Measurements from ENCODE around the gene LHPP.

The LHPP gene

GRCh38 chr10:124615259-124615658 is 153.6 kb downstream of the LHPP start:
- no peak for DNase-seq
- TF ChIP-seq CTCF (IDR thresholded peaks at IDR 0.05; ENCODE audit: low read depth, low read length, missing control alignments): no peak
- H3K36me3 ChIP-seq (replicated peaks): no peaks in the 10 kb centered on the region
- no peaks in the 10 kb centered on the region for H3K27me3 ChIP-seq (replicated peaks)
- in situ Hi-C loops (cut with HindIII; ENCODE audit: low pct_ligation_motif_present, low sequenced_read_pairs): no loop called here
- no peak overlapping the region for H3K4me3 ChIP-seq (ENCODE audit: low read depth, low read length)
- H3K27ac ChIP-seq: no peak overlapping the region

- in situ Hi-C loops (cut with HindIII; ENCODE audit: low pct_ligation_motif_present, low sequenced_read_pairs): no loop called here
- Histone ChIP-seq H3K27me3 (replicated peaks) (no peaks in the 10 kb centered on the region), H3K27ac (no peak overlapping the region), H3K36me3 (replicated peaks) (no peaks in the 10 kb centered on the region), H3K4me3 (ENCODE audit: low read depth, low read length) (no peak overlapping the region)
- DNase-seq: no peak
- no peak for TF ChIP-seq CTCF (IDR thresholded peaks at IDR 0.05; ENCODE audit: low read depth, low read length, missing control alignments)
Measured at GRCh38 chr10:124616040-124616835, 154.6 kb downstream of the LHPP start.

- Histone ChIP-seq H3K36me3 (replicated peaks) (no peaks in the 10 kb centered on the region), H3K4me3 (ENCODE audit: low read depth, low read length) (no peak overlapping the region), H3K27ac (no peak overlapping the region), H3K27me3 (replicated peaks) (no peaks in the 10 kb centered on the region)
- TF ChIP-seq CTCF (IDR thresholded peaks at IDR 0.05; ENCODE audit: low read depth, low read length, missing control alignments): no peak
- DNase-seq: no peak
- in situ Hi-C loops (cut with HindIII; ENCODE audit: low pct_ligation_motif_present, low sequenced_read_pairs): no loop called here
Measured at GRCh38 chr10:124616836-124617130, 155.2 kb downstream of the LHPP start.

GRCh38 chr10:124618470-124619073 is 156.9 kb downstream of the LHPP start:
- no peaks in the 10 kb centered on the region for H3K36me3 ChIP-seq (replicated peaks)
- H3K27me3 ChIP-seq (replicated peaks): no peaks in the 10 kb centered on the region
- in situ Hi-C loops (cut with HindIII; ENCODE audit: low pct_ligation_motif_present, low sequenced_read_pairs): no loop called here
- H3K27ac ChIP-seq: no peak overlapping the region
- H3K4me3 ChIP-seq (ENCODE audit: low read depth, low read length): no peak overlapping the region
- TF ChIP-seq CTCF (IDR thresholded peaks at IDR 0.05; ENCODE audit: low read depth, low read length, missing control alignments): no peak
- DNase-seq: no peak

- H3K36me3 ChIP-seq (replicated peaks): no peaks in the 10 kb centered on the region
- TF ChIP-seq CTCF (IDR thresholded peaks at IDR 0.05; ENCODE audit: low read depth, low read length, missing control alignments): no peak
Measured at GRCh38 chr10:124619195-124619594, 157.6 kb downstream of the LHPP start.

More at GRCh38 chr10:124619195-124619594, 157.6 kb downstream of the LHPP start:
- DNase-seq: no peak
- no peak overlapping the region for H3K27ac ChIP-seq
- no peak overlapping the region for H3K4me3 ChIP-seq (ENCODE audit: low read depth, low read length)
- in situ Hi-C loops (cut with HindIII; ENCODE audit: low pct_ligation_motif_present, low sequenced_read_pairs): no loop called here
- no peaks in the 10 kb centered on the region for H3K27me3 ChIP-seq (replicated peaks)
